ENCODE results near the gene ERF. TPM values are rescaled to one million over a fixed set of nuclear protein-coding genes. Genes with fewer than 3 reads are reported as not detected.

The ERF gene
- total RNA-seq (2022; extraction: Qiagen RNA extraction; ENCODE audit: low read depth), result 96.7 to 133 TPM (median 118 TPM) in 5 replicates

GRCh38 chr19:42254850-42255765, at the start of gene ERF:
Gene ERF, minus strand, starts transcription at chr19:42255128. Its CDS starts 129 bp downstream, at chr19:42254999.

GRCh38 chr19:42301646-42302203, 46.8 kb upstream of the ERF start, which contains the start of gene PRR19:
Gene PRR19, plus strand, starts transcription at chr19:42302132. Its CDS starts 7,453 bp downstream, at chr19:42309585.

GRCh38 chr19:42268704-42269477, 14.0 kb upstream of the ERF start, which contains the start of gene CIC:
Gene CIC, plus strand, starts transcription at chr19:42269252. Its CDS starts 2,532 bp downstream, at chr19:42271784.

GRCh38 chr19:42242512-42243409, 12.2 kb downstream of the ERF start, which contains the start of gene GSK3A:
Gene GSK3A, minus strand, starts transcription at chr19:42242602. Its CDS starts 137 bp downstream, at chr19:42242465.

GRCh38 chr19:42219812-42220750, 34.8 kb downstream of the ERF start, which contains the start of gene ZNF526:
Gene ZNF526, plus strand, starts transcription at chr19:42220312. Its CDS starts 4,092 bp downstream, at chr19:42224404.

GRCh38 chr19:42217520-42218437, 37.1 kb downstream of the ERF start, which contains the start of gene DEDD2:
Gene DEDD2, minus strand, starts transcription at chr19:42217677. Its CDS starts 670 bp downstream, at chr19:42217007.

Other genes starting within 250 kb of the ERF start
- 0.37 to 1.6 TPM (median 0.47 TPM) in 5 replicates for gene GRIK5, start 184.9 kb downstream of the ERF start, total RNA-seq (2022; extraction: Qiagen RNA extraction; ENCODE audit: low read depth)
- 27.3 to 39.3 TPM (median 37.1 TPM) in 5 replicates for gene ZNF574, start 179.0 kb downstream of the ERF start, total RNA-seq (2022; extraction: Qiagen RNA extraction; ENCODE audit: low read depth)
- gene POU2F2, start 122.7 kb downstream of the ERF start, total RNA-seq (2022; extraction: Qiagen RNA extraction; ENCODE audit: low read depth), result 0.28 to 0.62 TPM (median 0.47 TPM) in 5 replicates
- 61.5 to 94.8 TPM (median 86.7 TPM) in 5 replicates for gene DEDD2, start 37.5 kb downstream of the ERF start, total RNA-seq (2022; extraction: Qiagen RNA extraction; ENCODE audit: low read depth)
- 15.6 to 20.6 TPM (median 19.6 TPM) in 5 replicates for gene ZNF526, start 34.8 kb downstream of the ERF start, total RNA-seq (2022; extraction: Qiagen RNA extraction; ENCODE audit: low read depth)
- gene GSK3A, start 12.5 kb downstream of the ERF start, total RNA-seq (2022; extraction: Qiagen RNA extraction; ENCODE audit: low read depth), result 116 to 166 TPM (median 162 TPM) in 5 replicates
- gene CIC, start 14.1 kb upstream of the ERF start, total RNA-seq (2022; extraction: Qiagen RNA extraction; ENCODE audit: low read depth), result 41.4 to 63.9 TPM (median 55.5 TPM) in 5 replicates
- 3.9 to 5.0 TPM (median 3.9 TPM) in 5 replicates for gene PRR19, start 47.0 kb upstream of the ERF start, total RNA-seq (2022; extraction: Qiagen RNA extraction; ENCODE audit: low read depth)
- 131 to 155 TPM (median 150 TPM) in 5 replicates for gene PAFAH1B3, start 47.5 kb upstream of the ERF start, total RNA-seq (2022; extraction: Qiagen RNA extraction; ENCODE audit: low read depth)
- 3.1 to 4.5 TPM (median 4.2 TPM) in 5 replicates for gene TMEM145, start 58.2 kb upstream of the ERF start, total RNA-seq (2022; extraction: Qiagen RNA extraction; ENCODE audit: low read depth)
- gene MEGF8, start 70.5 kb upstream of the ERF start, total RNA-seq (2022; extraction: Qiagen RNA extraction; ENCODE audit: low read depth), result 19.6 to 26.8 TPM (median 23.5 TPM) in 5 replicates
- 37.4 to 59.3 TPM (median 47.4 TPM) in 5 replicates for gene CNFN, start 135.2 kb upstream of the ERF start, total RNA-seq (2022; extraction: Qiagen RNA extraction; ENCODE audit: low read depth)
- 1.1 to 3.3 TPM (median 3.0 TPM) in 5 replicates for gene LIPE, start 172.3 kb upstream of the ERF start, total RNA-seq (2022; extraction: Qiagen RNA extraction; ENCODE audit: low read depth)
- 0.14 TPM in 1 of 5 replicates, not detected in the others for gene CXCL17, start 187.8 kb upstream of the ERF start, total RNA-seq (2022; extraction: Qiagen RNA extraction; ENCODE audit: low read depth)